H1 (cell line): ENCODE results near the gene CLTCL1. TPM values are rescaled to one million over a fixed set of nuclear protein-coding genes. Genes with fewer than 3 reads are reported as not detected.

Source experiments
- CTCF ChIA-PET: fragments of 300-600 bp; sonication (Branson Sonifier 250); formaldehyde crosslinking; loops from one replicate; lab custom pipeline; 2021; ENCODE audit not compliant: partially characterized antibody; lab: Charles Lee
- POLR2A ChIA-PET: fragments of 300-600 bp; sonication (Branson Sonifier 250); formaldehyde crosslinking; loops from one replicate; lab custom pipeline; 2021; ENCODE audit warnings: inconsistent platforms; ENCODE audit not compliant: partially characterized antibody; lab: Charles Lee
- DNase-seq, 2 experiments: peaks; one replicate each; pipeline versions ENCODE4 v3.0.0 to v3.0.0-alpha.2; 2010 to 2022; ENCODE audit warnings: low spot score in 2 of 2, low read depth in 1 of 2, mixed read lengths in 1 of 2
- FAIRE-seq: peaks from 2 replicates; lab custom pipeline; 2011; peaks lifted over from hg19 to GRCh38; lab: Jason Lieb, UNC
- H2AFZ ChIP-seq: 2 replicates; pipeline ENCODE4 v1.8.1; 2012; ENCODE audit warnings: low read length, inconsistent platforms
- H2AK5ac ChIP-seq: 2 replicates; pipeline ENCODE4 v1.6.1; 2013; ENCODE audit warnings: low read depth, low read length
- H2BK120ac ChIP-seq: replicated peaks from 2 replicates; pipeline ENCODE3; 2013; ENCODE audit warnings: low read depth, low read length, inconsistent platforms
- H2BK12ac ChIP-seq: 2 replicates; pipeline ENCODE4 v1.6.1; 2013; ENCODE audit warnings: low read depth, low read length
- H2BK15ac ChIP-seq: 2 replicates; pipeline ENCODE4 v1.6.1; 2013; ENCODE audit warnings: low read length
- H2BK20ac ChIP-seq: 2 replicates; pipeline ENCODE4 v1.6.1; 2013; ENCODE audit warnings: low read length
- H2BK5ac ChIP-seq: 2 replicates; pipeline ENCODE4 v1.6.1; 2013; ENCODE audit warnings: low read depth, low read length
- H3K14ac ChIP-seq: 2 replicates; pipeline ENCODE4 v1.6.1; 2013; ENCODE audit warnings: inconsistent platforms; ENCODE audit not compliant: insufficient read length
- H3K18ac ChIP-seq: 2 replicates; pipeline ENCODE4 v1.6.1; 2013; ENCODE audit warnings: low read length; ENCODE audit errors: extremely low read depth
- H3K23ac ChIP-seq: 2 replicates; pipeline ENCODE4 v1.6.1; 2013; ENCODE audit warnings: inconsistent platforms; ENCODE audit not compliant: insufficient read length
- H3K23me2 ChIP-seq: 2 replicates; pipeline ENCODE4 v1.6.1; 2013; ENCODE audit warnings: low read depth, low read length
- H3K27ac ChIP-seq: 2 replicates; pipeline ENCODE4 v1.6.1; 2011; ENCODE audit warnings: low read depth, low read length, inconsistent platforms
- H3K27me3 ChIP-seq, 4 experiments: replicated peaks in 1 of 4; 1 replicate in 1 of 4; 2 replicates in 3 of 4; pipeline versions ENCODE4 v1.6.1 to v1.8.1; 2011 to 2013; ENCODE audit warnings: low read length in 3 of 4, mild to moderate bottlenecking in 3 of 4, inconsistent platforms in 2 of 4, mixed read lengths in 2 of 4, moderate library complexity in 1 of 4; ENCODE audit not compliant: control insufficient read depth in 3 of 4, insufficient read depth in 3 of 4; ENCODE audit errors: extremely low read depth in 1 of 4
- H3K36me3 ChIP-seq, 4 experiments: 2 replicates each; pipeline versions ENCODE4 v1.6.1 to v1.8.1; 2011 to 2013; ENCODE audit warnings: mild to moderate bottlenecking in 4 of 4, low read length in 3 of 4, moderate library complexity in 2 of 4, control low read depth in 1 of 4, inconsistent platforms in 1 of 4; ENCODE audit not compliant: insufficient read depth in 4 of 4, control insufficient read depth in 2 of 4
- H3K4ac ChIP-seq: replicated peaks from 2 replicates; pipeline ENCODE3; 2013; ENCODE audit warnings: low read length, low read depth, mixed read lengths, inconsistent platforms; ENCODE audit not compliant: insufficient read length
- H3K4me1 ChIP-seq, 4 experiments: replicated peaks in 1 of 4; 1 replicate in 1 of 4; 2 replicates in 3 of 4; pipeline versions ENCODE4 v1.6.1 to v1.8.1; 2011 to 2013; ENCODE audit warnings: low read length in 3 of 4, inconsistent platforms in 2 of 4, mixed read lengths in 1 of 4; ENCODE audit not compliant: insufficient read depth in 4 of 4, control insufficient read depth in 3 of 4
- H3K4me2 ChIP-seq, 2 experiments: 2 replicates each; pipeline versions ENCODE4 v1.6.1 to v1.8.1; 2011 to 2013; ENCODE audit warnings: low read depth in 2 of 2, low read length in 2 of 2, control low read depth in 1 of 2, inconsistent platforms in 1 of 2, mild to moderate bottlenecking in 1 of 2; ENCODE audit not compliant: insufficient read depth in 1 of 2
- H3K4me3 ChIP-seq, 4 experiments: fragments of 200-600, 300-600 bp in 1 of 4; sonication (generic), shearing (Covaris generic), sonication (Bioruptor Twin) in 1 of 4; 2 replicates each; pipeline versions ENCODE4 v1.5.1 to v1.8.1; 2011 to 2016; ENCODE audit warnings: low read length in 4 of 4, low read depth in 3 of 4, control low read depth in 2 of 4, inconsistent platforms in 2 of 4, mild to moderate bottlenecking in 2 of 4, mixed read lengths in 1 of 4, moderate library complexity in 1 of 4; ENCODE audit not compliant: insufficient read depth in 2 of 4; ENCODE audit errors: extremely low read depth in 1 of 4
- H3K56ac ChIP-seq: replicated peaks from 2 replicates; pipeline ENCODE3; 2013; ENCODE audit warnings: low read depth, mild to moderate bottlenecking, mixed read lengths, low read length, inconsistent platforms; ENCODE audit not compliant: insufficient read length
- H3K79me1 ChIP-seq: 2 replicates; pipeline ENCODE4 v1.6.1; 2013; ENCODE audit warnings: low read depth, low read length, control low read depth
- H3K79me2 ChIP-seq, 2 experiments: 2 replicates each; pipeline versions ENCODE4 v1.6.1 to v1.8.1; 2012 to 2013; ENCODE audit warnings: low read length in 2 of 2, mild to moderate bottlenecking in 2 of 2, inconsistent platforms in 1 of 2; ENCODE audit not compliant: insufficient read depth in 2 of 2, control insufficient read depth in 1 of 2
- H3K9ac ChIP-seq, 4 experiments: replicated peaks in 1 of 4; 1 replicate in 1 of 4; 2 replicates in 3 of 4; pipeline versions ENCODE4 v1.6.1 to v1.8.1; 2011 to 2013; ENCODE audit warnings: low read depth in 3 of 4, low read length in 3 of 4, control low read depth in 2 of 4, mild to moderate bottlenecking in 2 of 4, moderate library complexity in 2 of 4, inconsistent platforms in 1 of 4; ENCODE audit errors: extremely low read depth in 1 of 4
- H3K9me3 ChIP-seq, 2 experiments: 2 replicates each; pipeline versions ENCODE4 v1.6.1 to v1.8.1; 2012 to 2013; ENCODE audit warnings: mild to moderate bottlenecking in 2 of 2, moderate library complexity in 2 of 2, control low read depth in 1 of 2, inconsistent platforms in 1 of 2, low read depth in 1 of 2, low read length in 1 of 2, mixed read lengths in 1 of 2; ENCODE audit not compliant: insufficient read depth in 2 of 2
- H4K20me1 ChIP-seq, 2 experiments: replicated peaks in 1 of 2; 2 replicates each; pipeline versions ENCODE3 to v1.8.1; 2011 to 2013; ENCODE audit warnings: inconsistent platforms in 2 of 2, low read length in 2 of 2, mild to moderate bottlenecking in 1 of 2; ENCODE audit not compliant: insufficient read depth in 2 of 2, control insufficient read depth in 1 of 2
- H4K5ac ChIP-seq: 2 replicates; pipeline ENCODE4 v1.6.1; 2013; ENCODE audit warnings: low read length, low read depth, mixed read lengths, inconsistent platforms; ENCODE audit not compliant: insufficient read length
- H4K8ac ChIP-seq: 2 replicates; pipeline ENCODE4 v1.8.0; 2013; ENCODE audit warnings: mild to moderate bottlenecking, moderate library complexity, low read length, inconsistent platforms; ENCODE audit not compliant: insufficient read depth; ENCODE audit errors: extremely low read depth
- H4K91ac ChIP-seq: replicated peaks from 2 replicates; pipeline ENCODE3; 2013; ENCODE audit warnings: low read length, mixed read lengths, inconsistent platforms; ENCODE audit not compliant: insufficient read length
- CTBP2 ChIP-seq: IDR thresholded peaks from 2 replicates; pipeline ENCODE4 v1.7.0; 2011; ENCODE audit warnings: borderline replicate concordance, mild to moderate bottlenecking, moderate library complexity, mixed read lengths, low read length; ENCODE audit not compliant: insufficient read depth, insufficient read length
- HDAC2 ChIP-seq, 2 experiments: fragments of 300-600 bp in 1 of 2; sonication (generic) in 1 of 2; IDR thresholded peaks; 2 replicates each; pipeline ENCODE4 v1.6.1; 2011 to 2012; ENCODE audit warnings: low read depth in 2 of 2, low read length in 2 of 2, mild to moderate bottlenecking in 2 of 2, moderate library complexity in 2 of 2, borderline replicate concordance in 1 of 2, inconsistent platforms in 1 of 2
- MAFK ChIP-seq: IDR thresholded peaks from 2 replicates; pipeline ENCODE4 v1.6.1; 2012; ENCODE audit warnings: low read depth, mild to moderate bottlenecking, improper control_type of control experiment, low read length
- SIRT6 ChIP-seq: IDR thresholded peaks from one replicate; pipeline ENCODE4 v1.7.1; 2012; ENCODE audit warnings: low read length, inconsistent platforms
- WGBS, 2 experiments: shearing (Covaris generic) in 1 of 2; methylation state at CpG; one replicate each; pipeline versions ENCODE4 v1.1.6 to v1.1.7; 2013 to 2015; ENCODE audit warnings: low lambda C conversion rate in 2 of 2, mixed read lengths in 2 of 2, inconsistent platforms in 1 of 2, low coverage in 1 of 2, missing lambda C conversion rate in 1 of 2; ENCODE audit not compliant: insufficient replicate concordance in 2 of 2, insufficient coverage in 1 of 2, insufficient read length in 1 of 2; ENCODE audit errors: extremely low coverage in 1 of 2, missing lambda C conversion rate in 1 of 2; 5-methylcytosine and 5-hydroxymethylcytosine counted together
- polyA plus RNA-seq, 7 experiments: library from polyadenylated mRNA; depleted of rRNA in 3 of 7; stranded (reverse) in 5 of 7; unstranded in 2 of 7; fragments of >200 nt in 5 of 7; fragments of 200-250 nt in 2 of 7; gene quantifications; 1 replicate in 5 of 7; 2 replicates in 1 of 7; 4 replicates in 1 of 7; pipeline versions ENCODE4 v1.2.1 to v1.2.3, GENCODE V29; 2011 to 2013; ENCODE audit warnings: missing spikeins in 2 of 7, mixed read lengths in 2 of 7
- total RNA-seq: library from RNA; stranded (reverse); fragmentation: NEBNext Ultra II Directional; extraction: Animal tissue kit (Norgen Biotek cat#: 25700); gene quantifications from 2 replicates; pipeline ENCODE4 v1.2.1, GENCODE V29; 2021
- TF ChIP-seq, protein P1 (sequence below): IDR thresholded peaks from 2 replicates; pipeline ENCODE4 v1.6.1; 2012; ENCODE audit warnings: inconsistent platforms

CLTCL1 gene
- total and polyA plus RNA-seq, 2 of the 8 experiments (the other 6 are each of a cell fraction or from before 2014, with no cell fraction given), result 12.4 to 17.0 TPM

GRCh38 chr22:19129871-19130270, 161.6 kb downstream of the CLTCL1 start:
- Histone ChIP-seq H3K14ac (no peak overlapping the region), H3K23me2 (no peaks in the 10 kb centered on the region), H2BK5ac (no peak overlapping the region), H3K9me3 (no peaks in the 10 kb centered on the region), H4K20me1 (peaks cover 3 to 4% of the 10 kb centered on the region in 2 experiments), H3K36me3 (peaks cover 0 to 14% (median 3%) of the 10 kb centered on the region in 4 experiments; a peak in 3 of 8 replicates), H3K9ac (no peak overlapping the region), H4K8ac (no peak overlapping the region; the same call in 1 of the 2 replicates), H3K4me2 (no peak overlapping the region), H4K5ac (no peak overlapping the region), H3K23ac (no peak overlapping the region), H3K79me1 (no peaks in the 10 kb centered on the region), H3K27me3 (0 out of 7 replicates have a peak, but pooled peaks cover 0 to 2% (median under 1%) of the 10 kb centered on the region in 4 experiments), H3K27ac (no peak overlapping the region), H4K91ac (no peak overlapping the region), H3K79me2 (no peaks in the 10 kb centered on the region), H3K56ac (no peak overlapping the region), H2BK15ac (no peak overlapping the region), H3K4me1 (no peaks in the 10 kb centered on the region), H2BK20ac (no peak overlapping the region), H3K18ac (no peak overlapping the region), H2BK12ac (no peak overlapping the region), H3K4me3 (no peak overlapping the region), H2AFZ (no peak overlapping the region), H2AK5ac (no peak overlapping the region), H3K4ac (no peak overlapping the region), H2BK120ac (no peak overlapping the region)
- ChIA-PET POLR2A (interaction anchor here (1.2 to 2.5 kb wide), 3 partner anchors 11 to 15 kb away, joined by 3 to 7 read pairs (median 4); partner anchors contain the start of gene ESS2), CTCF (interaction anchor here (0.8 to 1.2 kb wide), 3 partner anchors 11 to 48 kb away, joined by 3 to 5 read pairs (median 3); partner anchors contain the start of gene SLC25A1)
- no peak for DNase-seq
- FAIRE-seq, result no peak
- TF ChIP-seq SIRT6, result no peak
- no peak for TF ChIP-seq HDAC2 (IDR thresholded peaks at IDR 0.05; ENCODE audit: borderline replicate concordance in 1 of 2, low read depth in 2 of 2, low read length in 2 of 2)
- TF ChIP-seq, protein P1, sequence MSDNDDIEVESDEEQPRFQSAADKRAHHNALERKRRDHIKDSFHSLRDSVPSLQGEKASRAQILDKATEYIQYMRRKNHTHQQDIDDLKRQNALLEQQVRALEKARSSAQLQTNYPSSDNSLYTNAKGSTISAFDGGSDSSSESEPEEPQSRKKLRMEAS, result no peak
- no peak for TF ChIP-seq MAFK
- no peak for TF ChIP-seq CTBP2
- WGBS, 2 experiments, result 91% methylated on average over 8 of the region's 8 CpGs; no CpG with 5 or more reads in 1 of the 2 experiments
